HL-60 (cell line): ENCODE results near the gene AFF2.

Experiments
- DNase-seq, 2 experiments: peaks; one replicate each; pipeline ENCODE4 v3.0.0-alpha.2; 2010 to 2020; ENCODE audit warnings: low read depth in 1 of 2, low spot score in 1 of 2
- H3K27ac ChIP-seq: fragments of 250-450 bp; sonication (Bioruptor Pico); replicated peaks from 2 replicates; pipeline ENCODE4 v1.5.1; 2020; ENCODE audit warnings: mild to moderate bottlenecking, moderate library complexity
- H3K27me3 ChIP-seq: fragments of 250-450 bp; sonication (Bioruptor Pico); 2 replicates; pipeline ENCODE4 v1.5.1; 2021; ENCODE audit warnings: mild to moderate bottlenecking, moderate library complexity; ENCODE audit not compliant: insufficient read depth, poor library complexity, severe bottlenecking
- H3K4me3 ChIP-seq: replicated peaks from 2 replicates; pipeline ENCODE4 v1.5.1; 2011; ENCODE audit warnings: mild to moderate bottlenecking, control low read depth, low read length; ENCODE audit not compliant: insufficient read depth
- CTCF ChIP-seq: IDR thresholded peaks from one replicate; pipeline ENCODE4 v1.5.1; 2011; ENCODE audit warnings: low read length, control low read depth, inconsistent platforms; ENCODE audit not compliant: insufficient read depth
- GABPA ChIP-seq: IDR thresholded peaks from 2 replicates; pipeline ENCODE4 v1.6.1; 2012; ENCODE audit warnings: low read depth
- POLR2AphosphoS5 ChIP-seq: IDR thresholded peaks from 2 replicates; pipeline ENCODE4 v1.6.1; 2012; ENCODE audit warnings: low read depth
- REST ChIP-seq: IDR thresholded peaks from 2 replicates; pipeline ENCODE4 v1.6.1; 2012; ENCODE audit warnings: low read depth; ENCODE audit not compliant: insufficient replicate concordance
- SPI1 ChIP-seq: IDR thresholded peaks from 2 replicates; pipeline ENCODE4 v1.6.1; 2012; ENCODE audit warnings: low read depth, mild to moderate bottlenecking, borderline replicate concordance

Gene AFF2

GRCh38 chrX:148813967-148814366 lies 313.6 kb downstream of the AFF2 start:
- DNase-seq, result no peak
- TF ChIP-seq CTCF, result no peak
- no peak for TF ChIP-seq GABPA
- TF ChIP-seq REST, result no peak
- no peak for TF ChIP-seq SPI1
- no peak for TF ChIP-seq POLR2AphosphoS5
- no peak overlapping the region for H3K4me3 ChIP-seq
- no peaks in the 10 kb centered on the region for H3K27me3 ChIP-seq
- no peak overlapping the region for H3K27ac ChIP-seq

- DNase-seq, result no peak
- Histone ChIP-seq H3K27me3 (no peaks in the 10 kb centered on the region), H3K27ac (no peak overlapping the region), H3K4me3 (no peak overlapping the region)
- no peak for TF ChIP-seq REST
- TF ChIP-seq CTCF, result no peak
- TF ChIP-seq SPI1, result no peak
- TF ChIP-seq POLR2AphosphoS5, result no peak
These were observed 315.0 kb downstream of the AFF2 start for GRCh38 chrX:148815218-148815961.

- no peak for DNase-seq
- Histone ChIP-seq H3K27me3 (no peaks in the 10 kb centered on the region), H3K4me3 (no peak overlapping the region), H3K27ac (no peak overlapping the region)
- TF ChIP-seq SPI1 (no peak), CTCF (no peak), POLR2AphosphoS5 (no peak), REST (peak; percentile 87)
These were observed 323.6 kb downstream of the AFF2 start for GRCh38 chrX:148823986-148824385.
